ENCODE measurements around the gene CACNG1.

- TF ChIP-seq CTCF (IDR thresholded peaks at IDR 0.05) (no peak), POLR2AphosphoS5 (IDR thresholded peaks at IDR 0.05; ENCODE audit: low read depth, low read length) (no peak), ELF1 (IDR thresholded peaks at IDR 0.05) (no peak), NRF1 (IDR thresholded peaks at IDR 0.05; ENCODE audit: low read depth, low read length) (no peak), NFIC (IDR thresholded peaks at IDR 0.05; ENCODE audit: borderline replicate concordance) (no peak), MXI1 (IDR thresholded peaks at IDR 0.05; ENCODE audit: low read depth, low read length) (no peak), CHD2 (IDR thresholded peaks at IDR 0.05; ENCODE audit: low read length, partially characterized antibody) (no peak), FOXM1 (IDR thresholded peaks at IDR 0.05; ENCODE audit: low read depth) (no peak), TAF1 (IDR thresholded peaks at IDR 0.05; ENCODE audit: borderline replicate concordance, low read depth, low read length) (no peak)
Measured at GRCh38 chr17:67044940-67045339, 586 bp downstream of the CACNG1 start.
